Keratinocyte (primary cell): ENCODE results near the gene KRT37. TPM values are rescaled to one million over a fixed set of nuclear protein-coding genes. Genes with fewer than 3 reads are reported as not detected.

ENCODE experiments used
- DNase-seq: peaks from one replicate; pipeline ENCODE4 v3.0.0-alpha.2; 2011; ENCODE audit warnings: low read depth, missing footprints, low spot score
- FAIRE-seq: peaks from 2 replicates; lab custom pipeline; 2011; peaks lifted over from hg19 to GRCh38; lab: Jason Lieb, UNC
- H2AFZ ChIP-seq: 2 replicates; pipeline ENCODE4 v1.6.0; 2012; ENCODE audit warnings: low read length, control low read depth, inconsistent platforms; ENCODE audit not compliant: control insufficient read depth
- H3K27ac ChIP-seq: 2 replicates; pipeline ENCODE4 v1.5.1; 2011; ENCODE audit warnings: low read length; ENCODE audit not compliant: control insufficient read depth, insufficient read depth
- H3K27me3 ChIP-seq: 3 replicates; pipeline ENCODE4 v1.6.0; 2011; ENCODE audit warnings: low read length; ENCODE audit not compliant: control insufficient read depth, insufficient read depth; ENCODE audit errors: extremely low read depth
- H3K36me3 ChIP-seq, 2 experiments: 2 replicates in 1 of 2; 3 replicates in 1 of 2; pipeline ENCODE4 v1.5.1; 2011; ENCODE audit warnings: low read length in 2 of 2, mild to moderate bottlenecking in 1 of 2; ENCODE audit not compliant: control insufficient read depth in 2 of 2, insufficient read depth in 2 of 2; ENCODE audit errors: extremely low read depth in 1 of 2
- H3K4me1 ChIP-seq: 3 replicates; pipeline ENCODE4 v1.5.1; 2011; ENCODE audit warnings: low read length; ENCODE audit not compliant: control insufficient read depth, insufficient read depth; ENCODE audit errors: extremely low read depth
- H3K4me2 ChIP-seq: 3 replicates; pipeline ENCODE4 v1.6.0; 2011; ENCODE audit warnings: low read depth, low read length; ENCODE audit not compliant: control insufficient read depth, insufficient read depth; ENCODE audit errors: extremely low read depth
- H3K4me3 ChIP-seq, 3 experiments: fragments of 200-600 bp in 1 of 3; sonication (generic) in 1 of 3; 2 replicates in 2 of 3; 3 replicates in 1 of 3; pipeline ENCODE4 v1.5.1; 2011 to 2016; ENCODE audit warnings: low read length in 3 of 3, mild to moderate bottlenecking in 3 of 3, control low read depth in 2 of 3, inconsistent platforms in 1 of 3, low read depth in 1 of 3, mixed read lengths in 1 of 3, mixed run types in 1 of 3, moderate library complexity in 1 of 3; ENCODE audit not compliant: control insufficient read depth in 2 of 3, insufficient read depth in 2 of 3; ENCODE audit errors: extremely low read depth in 1 of 3
- H3K79me2 ChIP-seq: 2 replicates; pipeline ENCODE4 v1.6.0; 2012; ENCODE audit warnings: low read length; ENCODE audit not compliant: control insufficient read depth, insufficient read depth
- H3K9ac ChIP-seq: 3 replicates; pipeline ENCODE4 v1.6.0; 2011; ENCODE audit warnings: low read length; ENCODE audit not compliant: control insufficient read depth, insufficient read depth; ENCODE audit errors: extremely low read depth
- H3K9me1 ChIP-seq: 3 replicates; pipeline ENCODE4 v1.6.0; 2011; ENCODE audit warnings: low read length; ENCODE audit not compliant: control insufficient read depth, insufficient read depth; ENCODE audit errors: extremely low read depth
- H3K9me3 ChIP-seq: 2 replicates; pipeline ENCODE4 v1.5.1; 2012; ENCODE audit warnings: low read depth, low read length; ENCODE audit not compliant: control insufficient read depth
- H4K20me1 ChIP-seq: 3 replicates; pipeline ENCODE4 v1.6.0; 2011; ENCODE audit warnings: low read length; ENCODE audit not compliant: control insufficient read depth, insufficient read depth; ENCODE audit errors: extremely low read depth
- CTCF ChIP-seq, 3 experiments: IDR thresholded peaks in 1 of 3; conservative IDR thresholded peaks in 1 of 3; optimal IDR thresholded peaks in 1 of 3; 2 replicates in 2 of 3; 3 replicates in 1 of 3; pipeline versions ENCODE3 to v1.5.1; 2011; ENCODE audit warnings: low read length in 3 of 3, mild to moderate bottlenecking in 3 of 3, moderate library complexity in 2 of 3, control low read depth in 1 of 3, inconsistent platforms in 1 of 3; ENCODE audit not compliant: insufficient read depth in 2 of 3; ENCODE audit errors: extremely low read depth in 1 of 3
- EZH2 ChIP-seq: IDR thresholded peaks from one replicate; pipeline ENCODE4 v1.6.1; 2012; ENCODE audit warnings: inconsistent platforms, mild to moderate bottlenecking, low read length, moderate library complexity
- dilution Hi-C: fragments of 300-500 bp; cut with MboI; formaldehyde crosslinking; loops from one replicate; pipeline ENCODE4 v1.7.0; 2020; ENCODE audit warnings: low sequenced_read_pairs; ENCODE audit not compliant: extremely low pct_ligation_motif_present
- polyA plus RNA-seq, 5 experiments: library from polyadenylated mRNA; depleted of rRNA in 3 of 5; stranded (reverse) in 3 of 5; stranded (forward) in 1 of 5; unstranded in 1 of 5; fragments of >200 nt; gene quantifications; 1 replicate in 1 of 5; 2 replicates in 3 of 5; 3 replicates in 1 of 5; pipeline versions ENCODE4 v1.2.1 to v1.2.3, GENCODE V29; 2011 to 2012; ENCODE audit warnings: missing spikeins in 2 of 5, low read depth in 1 of 5, low replicate concordance in 1 of 5

The KRT37 gene
- polyA plus RNA-seq, 1 donor (not counting 4 experiments of a cell fraction or from before 2014, with no cell fraction given) = 0.08 TPM

GRCh38 chr17:41387670-41388069 is 36.7 kb downstream of the KRT37 start:
- peaks cover 13% of the 10 kb centered on the region for H3K4me1 ChIP-seq
- no peaks in the 10 kb centered on the region for H3K36me3 ChIP-seq
- H3K27me3 ChIP-seq = no peaks in the 10 kb centered on the region
- TF ChIP-seq EZH2 = no peak
- TF ChIP-seq CTCF (optimal IDR thresholded peaks at IDR 0.05 in 1 of 3, IDR thresholded peaks at IDR 0.05 in 1 of 3, conservative IDR thresholded peaks at IDR 0.05 in 1 of 3; ENCODE audit: extremely low read depth in 1 of 3, insufficient read depth in 2 of 3, low read length in 3 of 3) = no peak
- dilution Hi-C loops = no loop called here
- no peak overlapping the region for H2AFZ ChIP-seq
- FAIRE-seq (no peak), DNase-seq (no peak)
- H3K9ac ChIP-seq = no peak overlapping the region
- H3K79me2 ChIP-seq = no peaks in the 10 kb centered on the region
- H3K4me3 ChIP-seq = no peak overlapping the region
- no peaks in the 10 kb centered on the region for H3K9me1 ChIP-seq
- H4K20me1 ChIP-seq = no peaks in the 10 kb centered on the region
- H3K9me3 ChIP-seq = no peaks in the 10 kb centered on the region
- no peak overlapping the region for H3K4me2 ChIP-seq
- no peak overlapping the region for H3K27ac ChIP-seq

- no peak overlapping the region for H3K4me3 ChIP-seq
- H3K27ac ChIP-seq = no peak overlapping the region
- no peaks in the 10 kb centered on the region for H3K79me2 ChIP-seq
- no peak for FAIRE-seq
- H3K9me3 ChIP-seq = no peaks in the 10 kb centered on the region
- no peaks in the 10 kb centered on the region for H4K20me1 ChIP-seq
- TF ChIP-seq CTCF (optimal IDR thresholded peaks at IDR 0.05 in 1 of 3, IDR thresholded peaks at IDR 0.05 in 1 of 3, conservative IDR thresholded peaks at IDR 0.05 in 1 of 3; ENCODE audit: extremely low read depth in 1 of 3, insufficient read depth in 2 of 3, low read length in 3 of 3) (no peak), EZH2 (no peak)
- no peak for DNase-seq
- dilution Hi-C loops = no loop called here
- no peaks in the 10 kb centered on the region for H3K36me3 ChIP-seq
- H3K4me1 ChIP-seq = peaks cover 5% of the 10 kb centered on the region
- no peak overlapping the region for H3K9ac ChIP-seq
- H3K4me2 ChIP-seq = no peak overlapping the region
- no peaks in the 10 kb centered on the region for H3K9me1 ChIP-seq
- no peak overlapping the region for H2AFZ ChIP-seq
- no peaks in the 10 kb centered on the region for H3K27me3 ChIP-seq
Observed at GRCh38 chr17:41386227-41386626, 38.2 kb downstream of the KRT37 start.
